CD4-positive, alpha-beta T cell treated with Interleukin-10 for 1 hour (primary cell): ENCODE results near the gene CNTNAP2.

Source experiments
- DNase-seq: peaks from one replicate; pipeline ENCODE4 v3.0.0-alpha.2; 2020

Gene CNTNAP2

GRCh38 chr7:147903536-147904218, 1787.1 kb downstream of the CNTNAP2 start:
- DNase-seq = no peak

GRCh38 chr7:147904219-147904576, 1787.6 kb downstream of the CNTNAP2 start:
- DNase-seq = no peak

DNA sequence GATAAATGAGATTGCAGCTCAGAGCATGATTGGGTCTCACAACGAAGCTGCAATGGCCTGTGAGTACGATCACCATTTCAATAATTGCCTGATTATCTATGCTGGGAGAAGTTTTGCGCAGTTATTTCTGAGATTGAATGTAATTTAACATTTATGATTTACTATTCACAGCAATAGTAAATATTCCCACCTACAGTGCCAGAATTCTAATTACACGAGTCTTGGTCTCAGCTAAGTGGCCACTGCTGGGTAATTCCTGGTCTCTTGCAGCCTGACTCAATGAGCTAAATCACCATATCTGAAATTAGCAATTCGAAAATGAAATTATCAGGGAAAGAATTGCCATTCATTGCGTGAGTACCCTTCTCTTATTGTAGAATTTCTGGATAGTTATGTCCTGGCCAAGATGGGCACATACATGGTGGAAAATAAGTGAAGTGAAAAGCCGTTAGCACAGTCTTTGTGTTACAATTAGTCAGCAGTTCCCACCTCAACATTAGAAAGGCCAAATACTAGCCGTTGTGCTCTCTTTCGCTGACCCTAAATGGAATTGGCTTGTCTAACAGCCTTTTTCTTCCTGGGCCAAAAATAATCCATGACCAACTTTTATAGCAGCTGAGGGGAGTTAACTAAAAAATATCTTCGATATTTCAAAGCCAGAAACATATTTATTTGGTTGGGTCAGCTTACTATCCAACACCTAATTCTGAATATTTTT, 1793.0 kb downstream of the CNTNAP2 start:
- DNase-seq = no peak

DNA sequence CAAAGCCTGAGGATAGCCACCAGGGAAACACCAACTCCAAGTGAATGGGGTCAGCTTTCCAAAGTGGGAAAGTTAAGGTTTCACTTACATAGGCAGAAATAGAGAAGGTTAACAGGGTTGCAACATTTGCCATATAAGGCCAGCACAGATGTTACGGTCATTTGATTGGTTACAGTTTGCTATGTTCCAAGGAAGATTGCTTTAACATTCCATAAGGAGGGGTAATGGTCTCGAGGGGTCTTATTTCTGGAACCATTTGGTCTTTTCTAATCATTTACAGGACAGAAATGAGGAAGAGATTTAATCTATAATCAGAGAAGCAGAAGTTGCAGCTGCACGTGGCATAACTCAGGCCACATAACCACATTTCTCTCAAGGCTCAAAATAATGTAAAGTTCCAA, 1794.6 kb downstream of the CNTNAP2 start:
- no peak for DNase-seq

- no peak for DNase-seq
Measured at GRCh38 chr7:147912291-147912690, 1795.7 kb downstream of the CNTNAP2 start.

GRCh38 chr7:147912946-147913638, 1796.5 kb downstream of the CNTNAP2 start:
- DNase-seq = no peak

- DNase-seq = no peak
Measured at GRCh38 chr7:147915781-147916180, 1799.2 kb downstream of the CNTNAP2 start.

- DNase-seq = no peak
Measured at GRCh38 chr7:147916573-147916972, 1800.0 kb downstream of the CNTNAP2 start.

DNA sequence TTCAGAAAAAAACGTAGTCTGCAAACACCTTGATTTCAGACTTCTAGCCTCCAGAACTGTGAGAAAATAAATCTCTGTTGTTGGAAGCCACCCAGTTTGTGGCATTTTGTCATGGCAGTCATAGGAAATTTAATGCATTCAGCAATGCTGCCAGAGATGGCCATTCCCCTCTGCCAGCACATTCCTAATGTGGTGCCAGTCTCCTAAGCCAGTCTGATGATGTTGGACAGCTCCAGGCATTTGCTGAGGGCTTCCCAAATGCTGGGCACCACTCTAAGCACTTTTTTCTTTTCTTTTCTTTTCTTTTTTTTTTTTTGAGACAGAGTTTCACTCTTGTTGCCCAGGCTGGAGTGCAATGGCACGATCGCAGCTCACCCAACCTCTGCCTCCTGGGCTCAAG, 1807.2 kb downstream of the CNTNAP2 start:
- DNase-seq = no peak

- DNase-seq = no peak
Measured at GRCh38 chr7:147937428-147937827, 1820.8 kb downstream of the CNTNAP2 start.

DNA sequence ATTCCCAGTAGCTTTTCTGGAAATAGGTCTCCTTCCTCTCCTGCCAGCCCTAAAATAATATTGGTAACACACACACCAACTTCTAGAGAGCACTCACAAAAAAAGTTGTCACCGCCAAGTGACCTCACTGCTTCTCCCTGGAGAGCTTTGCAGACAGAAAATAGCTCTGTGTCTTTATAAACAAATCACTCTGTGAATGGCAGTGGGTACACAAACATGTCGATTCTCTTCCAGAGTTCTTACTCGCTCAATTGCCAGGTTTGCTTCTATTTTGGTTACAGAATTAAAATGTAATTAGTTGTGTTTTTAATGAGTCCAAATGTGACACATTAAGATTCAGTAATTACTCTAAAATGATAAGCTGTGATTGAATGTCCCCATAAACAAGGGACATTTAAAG, 1824.8 kb downstream of the CNTNAP2 start:
- no peak for DNase-seq

DNA sequence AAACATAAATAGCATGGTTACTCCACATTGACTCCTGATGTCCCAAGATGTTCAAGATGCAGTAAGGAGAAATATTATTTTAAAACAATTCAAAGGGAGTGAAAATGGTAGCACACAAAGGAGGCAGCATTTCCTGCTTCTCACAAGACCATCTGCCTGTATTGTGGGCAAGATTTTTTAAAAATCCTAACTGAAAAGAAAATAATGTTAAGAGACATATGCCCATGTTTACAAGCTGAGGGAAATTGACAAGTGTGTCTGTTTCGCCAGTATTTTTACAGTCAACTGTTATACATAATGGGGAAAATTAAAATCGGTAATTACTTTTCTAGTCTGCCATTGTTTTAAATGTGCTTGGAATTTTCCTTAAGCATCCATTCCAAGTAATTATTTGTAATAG, 1827.7 kb downstream of the CNTNAP2 start:
- DNase-seq = no peak

DNA sequence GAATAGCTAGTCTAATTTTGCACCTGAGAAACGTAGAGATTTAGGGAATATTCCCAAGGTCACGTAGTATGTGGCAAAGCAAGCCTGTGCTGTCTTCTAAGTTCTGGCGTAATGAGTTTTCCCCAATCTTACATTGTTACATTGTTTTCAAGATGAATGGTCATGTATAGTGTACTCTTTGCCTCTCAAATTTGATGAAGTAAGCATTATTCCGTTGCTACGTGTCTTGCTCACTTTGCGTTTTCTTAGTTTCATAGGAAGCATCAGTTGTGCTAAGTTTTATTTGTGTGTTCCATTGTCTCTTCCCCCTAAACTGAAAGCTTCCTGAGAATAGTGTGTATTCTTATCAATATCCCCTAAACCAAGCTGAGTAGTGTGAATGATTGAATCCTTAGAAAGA, 1836.3 kb downstream of the CNTNAP2 start:
- DNase-seq = no peak

GRCh38 chr7:147968046-147968610, 1851.5 kb downstream of the CNTNAP2 start:
- DNase-seq = no peak

GRCh38 chr7:147971606-147972110, 1855.1 kb downstream of the CNTNAP2 start:
- DNase-seq = no peak

DNA sequence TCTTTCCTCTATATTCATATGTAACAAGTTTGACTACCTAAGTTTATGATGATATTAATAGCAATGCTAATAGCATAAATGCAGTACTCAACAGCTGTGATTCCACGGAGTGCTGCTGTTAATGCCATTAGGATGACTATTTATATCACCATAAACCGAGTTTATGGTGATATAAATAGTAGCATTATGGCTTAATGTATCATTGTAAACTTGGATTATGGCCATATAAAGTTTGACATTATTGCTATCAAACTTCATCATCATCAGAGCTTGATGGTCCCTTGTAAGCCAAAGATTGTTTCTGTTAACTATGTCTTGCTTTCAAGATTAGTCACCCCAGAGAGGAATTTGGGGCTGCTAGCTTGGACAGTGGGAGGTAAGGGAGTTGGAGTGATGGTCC, 1861.6 kb downstream of the CNTNAP2 start:
- no peak for DNase-seq

GRCh38 chr7:147978651-147979050, 1862.0 kb downstream of the CNTNAP2 start:
- no peak for DNase-seq

- DNase-seq = no peak
Measured at GRCh38 chr7:147980826-147981813, 1864.5 kb downstream of the CNTNAP2 start.

- DNase-seq = no peak
Measured at GRCh38 chr7:147982307-147982706, 1865.7 kb downstream of the CNTNAP2 start.

DNA sequence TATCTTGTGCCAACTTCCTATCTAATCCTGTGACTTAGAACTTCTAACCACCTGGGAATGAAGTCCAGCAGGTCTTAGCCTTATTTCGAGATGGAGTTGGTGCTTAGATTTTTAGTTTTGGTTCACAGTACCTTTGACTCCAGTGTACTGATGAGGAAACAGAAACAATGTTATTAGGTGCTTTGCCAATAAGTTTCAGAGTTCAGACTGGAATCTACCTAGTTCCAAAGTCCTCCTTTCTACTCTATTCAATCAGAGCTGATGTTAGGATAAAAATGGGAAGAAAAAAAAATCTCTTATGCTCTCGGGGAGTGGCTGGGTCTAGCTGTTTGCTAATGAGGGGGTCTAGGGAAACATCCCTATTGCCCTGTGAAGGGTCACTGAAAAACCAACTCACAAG, 1867.7 kb downstream of the CNTNAP2 start:
- DNase-seq = no peak

GRCh38 chr7:147990079-147990478, 1873.5 kb downstream of the CNTNAP2 start:
- no peak for DNase-seq

- DNase-seq = no peak
Measured at GRCh38 chr7:147990942-147991341, 1874.3 kb downstream of the CNTNAP2 start.
